K562 (cell line): ENCODE results near the gene TXNDC8. TPM values are rescaled to one million over a fixed set of nuclear protein-coding genes. Genes with fewer than 3 reads are reported as not detected.

ENCODE experiments used
- ATAC-seq: fragments of 200-7000 bp; cut with Tn5 transposase; 3 replicates; pipeline ENCODE4 v1.9.1; 2020; ENCODE audit warnings: moderate library complexity
- BruUV-seq: library from RNA; stranded (reverse); fragments of 400-500 nt; replicated peaks from 2 replicates; lab custom pipeline; 2021; lab: Mats Ljungman, UMichigan
- CTCF ChIA-PET: fragments of 300-600 bp; formaldehyde crosslinking; extraction: SDS; loops from one replicate; lab custom pipeline; 2021; ENCODE audit warnings: low intra/inter-chr PET ratio; lab: Yijun Ruan, JAX
- POLR2A ChIA-PET: fragments of 300-600, 350-650 bp; sonication (Branson Sonifier 250); formaldehyde crosslinking; extraction: SDS; loops from one replicate; lab custom pipeline; 2021; ENCODE audit warnings: antibody characterized with exemption, inconsistent platforms; lab: Yijun Ruan, JAX
- DNase-seq, 4 experiments: peaks; one replicate each; pipeline versions ENCODE4 v3.0.0 to v3.0.0-alpha.2; 2011 to 2018; ENCODE audit warnings: low spot score in 3 of 4, mixed read lengths in 3 of 4; ENCODE audit errors: extremely low read depth in 1 of 4
- FAIRE-seq: peaks from 2 replicates; lab custom pipeline; 2011; peaks lifted over from hg19 to GRCh38; lab: Jason Lieb, UNC
- H2AFZ ChIP-seq: 2 replicates; pipeline ENCODE4 v1.6.0; 2011; ENCODE audit warnings: low read depth, low read length, control low read depth, inconsistent platforms
- H3K27ac ChIP-seq: fragments of 200-600 bp; 3 replicates; pipeline ENCODE4 v1.8.0; 2011; ENCODE audit warnings: low read depth, mild to moderate bottlenecking, control low read depth, inconsistent platforms, low read length, moderate library complexity, mixed read lengths; ENCODE audit errors: extremely low read depth
- H3K27me3 ChIP-seq, 2 experiments: fragments of 300-600 bp in 1 of 2; 2 replicates in 1 of 2; 3 replicates in 1 of 2; pipeline versions ENCODE4 v1.6.0 to v1.8.0; 2011; ENCODE audit warnings: inconsistent platforms in 2 of 2, low read length in 2 of 2, mild to moderate bottlenecking in 1 of 2, mixed read lengths in 1 of 2, moderate library complexity in 1 of 2; ENCODE audit not compliant: control insufficient read depth in 2 of 2, insufficient read depth in 2 of 2
- H3K36me3 ChIP-seq: fragments of 300-600 bp; 3 replicates; pipeline ENCODE4 v1.8.0; 2011; ENCODE audit warnings: mild to moderate bottlenecking, low read length, inconsistent platforms; ENCODE audit not compliant: control insufficient read depth, insufficient read depth
- H3K4me1 ChIP-seq, 2 experiments: fragments of 200-600 bp in 1 of 2; replicated peaks in 1 of 2; 2 replicates in 1 of 2; 3 replicates in 1 of 2; pipeline versions ENCODE4 v1.5.1 to v1.8.0; 2011; ENCODE audit warnings: inconsistent platforms in 2 of 2, low read length in 2 of 2, mild to moderate bottlenecking in 1 of 2, mixed read lengths in 1 of 2, moderate library complexity in 1 of 2; ENCODE audit not compliant: control insufficient read depth in 2 of 2, insufficient read depth in 2 of 2
- H3K4me2 ChIP-seq: 2 replicates; pipeline ENCODE4 v1.6.1; 2011; ENCODE audit warnings: low read length, control low read depth, inconsistent platforms, mixed read lengths; ENCODE audit not compliant: insufficient read depth
- H3K4me3 ChIP-seq: fragments of 200-600 bp; sonication (generic), shearing (Covaris generic); 2 replicates; pipeline ENCODE4 v1.5.1; 2016; ENCODE audit warnings: control low read depth, inconsistent platforms
- H3K79me2 ChIP-seq: fragments of 200-600 bp; 3 replicates; pipeline ENCODE4 v1.8.0; 2011; ENCODE audit warnings: low read length, inconsistent platforms; ENCODE audit not compliant: control insufficient read depth, insufficient read depth
- H3K9ac ChIP-seq, 2 experiments: 2 replicates each; pipeline versions ENCODE4 v1.6.0 to v1.6.1; 2011; ENCODE audit warnings: low read depth in 2 of 2, low read length in 2 of 2, control low read depth in 1 of 2, inconsistent platforms in 1 of 2, mild to moderate bottlenecking in 1 of 2, mixed read lengths in 1 of 2; ENCODE audit not compliant: insufficient read depth in 1 of 2
- H3K9me1 ChIP-seq: one replicate; pipeline ENCODE4 v1.6.0; 2011; ENCODE audit warnings: inconsistent platforms, mild to moderate bottlenecking, low read length, moderate library complexity; ENCODE audit not compliant: control insufficient read depth, insufficient read depth
- H3K9me3 ChIP-seq: replicated peaks from 2 replicates; pipeline ENCODE4 v1.5.1; 2011; ENCODE audit warnings: low read depth, low read length, inconsistent platforms; ENCODE audit not compliant: control insufficient read depth, insufficient read depth
- H4K20me1 ChIP-seq: replicated peaks from 2 replicates; pipeline ENCODE4 v1.6.1; 2011; ENCODE audit warnings: low read length, inconsistent platforms, mixed read lengths; ENCODE audit not compliant: control insufficient read depth, insufficient read depth
- C11orf30 ChIP-seq: fragments of 450-650 bp; IDR thresholded peaks from 2 replicates; pipeline ENCODE4 v1.6.1; 2016; ENCODE audit warnings: low read depth, mild to moderate bottlenecking
- ESRRA ChIP-seq: fragments of 450-650 bp; IDR thresholded peaks from 2 replicates; pipeline ENCODE4 v1.6.1; 2014; ENCODE audit warnings: low read depth, mild to moderate bottlenecking, moderate library complexity, borderline replicate concordance
- HNRNPL ChIP-seq: fragments of 200-400 bp; formaldehyde crosslinking; IDR thresholded peaks from 2 replicates; pipeline ENCODE4 v1.6.1; 2017; ENCODE audit warnings: low read depth, mild to moderate bottlenecking, low read length
- POLR2B ChIP-seq: fragments of 450-650 bp; IDR thresholded peaks from 2 replicates; pipeline ENCODE4 v1.6.1; 2018; ENCODE audit warnings: low read depth; ENCODE audit not compliant: partially characterized antibody
- ZKSCAN1 ChIP-seq: fragments of 150-350 bp; IDR thresholded peaks from 2 replicates; pipeline ENCODE4 v1.6.1; 2016; ENCODE audit warnings: low read depth, low read length
- ZNF830 ChIP-seq: fragments of 250-450 bp; sonication (Bioruptor Pico); IDR thresholded peaks from 2 replicates; pipeline ENCODE4 v1.5.0; 2021; ENCODE audit warnings: mild to moderate bottlenecking
- WGBS: fragments of 100-300 bp; shearing (Covaris generic); methylation state at CpG from one replicate; pipeline ENCODE4 v1.1.6; 2016; ENCODE audit warnings: low coverage, mixed read lengths; ENCODE audit not compliant: insufficient coverage; ENCODE audit errors: missing lambda C conversion rate; 5-methylcytosine and 5-hydroxymethylcytosine counted together
- in situ Hi-C: fragments of 300-500 bp; cut with MboI; formaldehyde crosslinking; loops from 4 replicates; pipeline ENCODE4 v1.15.0; 2018; ENCODE audit warnings: inconsistent platforms, mixed read lengths
- intact Hi-C: fragments of 100-400 bp; cut with micrococcal nuclease; formaldehyde crosslinking; loops from 2 replicates; pipeline ENCODE4 v1.14.2; 2022
- polyA plus RNA-seq, 8 experiments: library from polyadenylated mRNA; depleted of rRNA in 4 of 8; stranded (reverse) in 5 of 8; unstranded in 3 of 8; fragments of >200 nt; fragmentation: Nextera tagmentation in 2 of 8; fragmentation: Illumina TruSeq in 1 of 8; extraction: Ambion mirVana in 2 of 8; extraction: Trizol in 1 of 8; gene quantifications; 2 replicates each; pipeline versions ENCODE4 v1.2.1 to v1.2.3, GENCODE V29; 2011 to 2014; ENCODE audit warnings: inconsistent platforms in 1 of 8, missing spikeins in 1 of 8
- total RNA-seq, 7 experiments: library from RNA; depleted of rRNA in 6 of 7; stranded (reverse); fragments of >200 nt in 6 of 7; fragmentation: Illumina TruSeq in 2 of 7; extraction: Trizol in 2 of 7; gene quantifications; 2 replicates each; pipeline versions ENCODE4 v1.2.1 to v1.2.3, GENCODE V29; 2011 to 2021; ENCODE audit warnings: low replicate concordance in 1 of 7

Gene TXNDC8
- total and polyA plus RNA-seq, 9 of the 15 experiments (the other 6 are each of a cell fraction or from before 2014, with no cell fraction given): not detected

DNA sequence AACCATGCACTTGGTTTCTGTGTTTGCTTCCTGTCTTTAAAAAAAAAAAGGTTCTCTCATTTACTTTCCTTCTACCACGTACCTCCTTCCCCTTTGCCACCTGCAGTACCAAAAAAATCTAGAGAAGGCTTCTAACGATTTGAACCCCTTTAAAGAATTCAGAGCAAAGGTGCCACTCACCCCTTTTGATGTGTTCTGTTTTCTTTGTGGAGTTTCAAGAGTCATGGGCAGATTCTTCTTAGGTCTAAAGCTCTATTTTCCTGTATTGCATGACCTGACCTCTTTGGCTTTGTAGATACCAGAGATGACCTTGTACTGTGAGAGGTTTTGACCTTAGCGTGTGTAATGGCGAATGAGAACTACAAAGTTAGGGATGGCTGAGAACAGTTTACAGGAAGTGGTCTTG lies 29.0 kb downstream of the TXNDC8 start:
- CTCF ChIA-PET: no interaction called here
- POLR2A ChIA-PET: no interaction called here
- H3K4me1 ChIP-seq: no peaks in the 10 kb centered on the region

DNA sequence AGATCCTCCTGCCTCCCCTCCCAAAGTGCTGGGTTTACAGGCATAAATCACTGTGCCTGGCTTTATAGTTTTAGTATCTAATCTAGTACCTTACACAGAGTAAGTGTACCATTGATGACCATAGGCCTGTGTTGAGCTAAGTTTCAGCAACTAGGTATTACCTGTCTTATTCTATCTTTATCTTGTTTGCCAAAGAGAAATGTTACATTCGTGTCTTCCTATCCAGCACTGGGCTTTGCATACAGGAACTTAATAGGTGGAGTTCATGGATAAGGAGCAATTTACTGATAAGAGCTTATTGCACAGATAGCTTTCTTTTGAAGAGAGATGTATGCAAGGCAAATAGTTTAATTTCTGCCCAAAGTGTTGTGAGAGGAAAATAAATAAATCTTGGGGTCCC lies 30.5 kb downstream of the TXNDC8 start:
- POLR2A ChIA-PET: no interaction called here
- no peak overlapping the region for H3K4me2 ChIP-seq
- FAIRE-seq (no peak), ATAC-seq (no peak), DNase-seq (no peak)
- H2AFZ ChIP-seq: no peak overlapping the region
- H3K27me3 ChIP-seq: no peaks in the 10 kb centered on the region; a peak in 1 of 5 replicates
- H3K4me1 ChIP-seq: no peaks in the 10 kb centered on the region; a peak in 1 of 5 replicates
- H3K79me2 ChIP-seq: no peaks in the 10 kb centered on the region
- BruUV-seq: no TSS peak
- H3K27ac ChIP-seq: no peak overlapping the region
- CTCF ChIA-PET: no interaction called here
- H3K36me3 ChIP-seq: no peaks in the 10 kb centered on the region
- H4K20me1 ChIP-seq: no peaks in the 10 kb centered on the region
- no peak overlapping the region for H3K9ac ChIP-seq
- H3K9me1 ChIP-seq: no peaks in the 10 kb centered on the region
- intact Hi-C loops (no loop called here), in situ Hi-C loops (no loop called here)
- 0% methylated on average over 1 of the region's 1 CpG for WGBS
- 0 out of 2 replicates have a peak, but pooled peaks cover 4% of the 10 kb centered on the region for H3K9me3 ChIP-seq
- no peak overlapping the region for H3K4me3 ChIP-seq
- no peak for TF ChIP-seq HNRNPL

More for the DNA sequence above, 29.0 kb downstream of the TXNDC8 start:
- no peaks in the 10 kb centered on the region for H4K20me1 ChIP-seq
- TF ChIP-seq ZNF830 (CRISPR knock-in tag) (no peak), ESRRA (0 out of 2 replicates have a peak, but pooled peaks have one; percentile 38), C11orf30 (no peak), POLR2B (no peak), ZKSCAN1 (no peak)
- no peaks in the 10 kb centered on the region; a peak in 1 of 5 replicates for H3K27me3 ChIP-seq
- no peaks in the 10 kb centered on the region for H3K36me3 ChIP-seq
- FAIRE-seq (no peak), ATAC-seq (no peak), DNase-seq (no peak)
- H3K4me3 ChIP-seq: no peak overlapping the region
- no TSS peak for BruUV-seq
- H2AFZ ChIP-seq: no peak overlapping the region
- H3K4me2 ChIP-seq: no peak overlapping the region
- no peak overlapping the region for H3K27ac ChIP-seq
- no peak overlapping the region for H3K9ac ChIP-seq
- in situ Hi-C loops (no loop called here), intact Hi-C loops (no loop called here)
- 0 out of 2 replicates have a peak, but pooled peaks cover 4% of the 10 kb centered on the region for H3K9me3 ChIP-seq
- WGBS: 0% methylated on average over 4 of the region's 4 CpGs
- H3K79me2 ChIP-seq: no peaks in the 10 kb centered on the region
- H3K9me1 ChIP-seq: no peaks in the 10 kb centered on the region
